OCI-LY1 (cell line): ENCODE measurements around the gene THSD8.
A peak's percentile ranks its signal among the peaks of the same experiment; 100 is the strongest.

Experiments used
- H2AFZ ChIP-seq: fragments of 200-600 bp; sonication (generic), shearing (Covaris generic); 2 replicates; pipeline ENCODE4 v1.6.0; 2014; ENCODE audit warnings: antibody characterized with exemption, mild to moderate bottlenecking, low read length
- H3F3A ChIP-seq: fragments of 200-600 bp; sonication (generic), shearing (Covaris generic); 2 replicates; pipeline ENCODE4 v1.6.0; 2014; ENCODE audit warnings: mild to moderate bottlenecking, antibody characterized with exemption, low read length, moderate library complexity; ENCODE audit not compliant: insufficient read depth
- H3K27ac ChIP-seq: fragments of 200-600 bp; sonication (generic); 2 replicates; pipeline ENCODE4 v1.5.1; 2014; ENCODE audit warnings: low read length, mixed run types, mild to moderate bottlenecking, low read depth; ENCODE audit not compliant: poor library complexity, severe bottlenecking
- H3K27me3 ChIP-seq: fragments of 200-600 bp; sonication (generic); 2 replicates; pipeline ENCODE4 v1.6.0; 2014; ENCODE audit warnings: antibody characterized with exemption, mild to moderate bottlenecking, low read length, moderate library complexity; ENCODE audit not compliant: insufficient read depth
- H3K36me3 ChIP-seq: fragments of 200-600 bp; sonication (generic); 2 replicates; pipeline ENCODE4 v1.6.1; 2014; ENCODE audit warnings: mild to moderate bottlenecking, antibody characterized with exemption, low read length, moderate library complexity, mixed read lengths; ENCODE audit not compliant: insufficient read depth
- H3K4me1 ChIP-seq: fragments of 200-600 bp; sonication (generic); 2 replicates; pipeline ENCODE4 v1.5.1; 2014; ENCODE audit warnings: mild to moderate bottlenecking, low read length, moderate library complexity; ENCODE audit not compliant: insufficient read depth, severe bottlenecking
- H3K4me2 ChIP-seq: fragments of 200-600 bp; sonication (generic), shearing (Covaris generic); 2 replicates; pipeline ENCODE4 v1.6.1; 2014; ENCODE audit warnings: low read length
- H3K4me3 ChIP-seq: fragments of 200-600 bp; sonication (generic); 2 replicates; pipeline ENCODE4 v1.5.1; 2014; ENCODE audit warnings: low read length, low read depth, mild to moderate bottlenecking, mixed read lengths; ENCODE audit not compliant: poor library complexity, severe bottlenecking
- H3K79me2 ChIP-seq: fragments of 200-600 bp; shearing (Covaris generic); 2 replicates; pipeline ENCODE4 v1.6.1; 2016; ENCODE audit warnings: mixed run types, low read length, mixed read lengths; ENCODE audit not compliant: insufficient read depth
- H3K9ac ChIP-seq: fragments of 200-600 bp; sonication (generic), shearing (Covaris generic); 2 replicates; pipeline ENCODE4 v1.6.1; 2014; ENCODE audit warnings: mild to moderate bottlenecking, low read length, mixed read lengths
- H3K9me2 ChIP-seq: fragments of 200-600 bp; sonication (generic), shearing (Covaris generic); 2 replicates; pipeline ENCODE4 v1.6.1; 2014; ENCODE audit warnings: low read depth, mild to moderate bottlenecking, low read length, mixed read lengths
- H3K9me3 ChIP-seq: fragments of 200-600 bp; shearing (Covaris generic); 2 replicates; pipeline ENCODE4 v1.6.1; 2014; ENCODE audit warnings: low read length, mixed read lengths
- H4K20me1 ChIP-seq: fragments of 200-600 bp; sonication (generic), shearing (Covaris generic); 2 replicates; pipeline ENCODE4 v1.6.0; 2016; ENCODE audit warnings: mild to moderate bottlenecking, low read length; ENCODE audit not compliant: insufficient read depth
- CTCF ChIP-seq: fragments of 200-600 bp; sonication (generic), shearing (Covaris generic); IDR thresholded peaks from 2 replicates; pipeline ENCODE4 v1.5.1; 2017; ENCODE audit warnings: mild to moderate bottlenecking, antibody characterized with exemption, low read length, moderate library complexity, mixed read lengths
- EZH2 ChIP-seq: fragments of 200-600 bp; sonication (generic), shearing (Covaris generic); IDR thresholded peaks from 2 replicates; pipeline ENCODE4 v1.8.0; 2017; ENCODE audit warnings: borderline replicate concordance, mixed run types, mild to moderate bottlenecking, antibody characterized with exemption, low read length, moderate library complexity, mixed read lengths

THSD8 gene

GRCh38 chr19:12838886-12839756 lies 37.3 kb downstream of the THSD8 start:
- H3K9me3 ChIP-seq, result no peaks in the 10 kb centered on the region
- peaks cover 31% of the 10 kb centered on the region for H3K36me3 ChIP-seq
- H3K9ac ChIP-seq, result peak overlapping the region; percentile 83
- no peaks in the 10 kb centered on the region for H3K9me2 ChIP-seq
- peak overlapping the region; percentile 75 for H3K27ac ChIP-seq
- H3K4me2 ChIP-seq, result peak overlapping the region; percentile 64
- H3F3A ChIP-seq, result 0 out of 2 replicates have a peak, but pooled peaks cover 7% of the 10 kb centered on the region
- H3K27me3 ChIP-seq, result no peaks in the 10 kb centered on the region
- TF ChIP-seq EZH2, result no peak
- TF ChIP-seq CTCF, result no peak
- peaks cover 56% of the 10 kb centered on the region for H3K4me1 ChIP-seq
- no peaks in the 10 kb centered on the region for H4K20me1 ChIP-seq
- H3K4me3 ChIP-seq, result peak overlapping the region; percentile 81
- H2AFZ ChIP-seq, result no peak overlapping the region
- H3K79me2 ChIP-seq, result no peaks in the 10 kb centered on the region

- H3K9ac ChIP-seq, result no peak overlapping the region
- H3K4me1 ChIP-seq, result peaks cover 43% of the 10 kb centered on the region
- H3K9me3 ChIP-seq, result no peaks in the 10 kb centered on the region
- TF ChIP-seq EZH2 (no peak), CTCF (no peak)
- no peaks in the 10 kb centered on the region for H3K27me3 ChIP-seq
- no peaks in the 10 kb centered on the region for H3K79me2 ChIP-seq
- peaks cover 35% of the 10 kb centered on the region for H3K36me3 ChIP-seq
- H3F3A ChIP-seq, result 0 out of 2 replicates have a peak, but pooled peaks cover 7% of the 10 kb centered on the region
- no peaks in the 10 kb centered on the region for H3K9me2 ChIP-seq
- H3K27ac ChIP-seq, result peak overlapping the region; percentile 75
- no peaks in the 10 kb centered on the region for H4K20me1 ChIP-seq
- no peak overlapping the region for H3K4me3 ChIP-seq
- no peak overlapping the region for H2AFZ ChIP-seq
- peak overlapping the region; percentile 64 for H3K4me2 ChIP-seq
These were observed 38.5 kb downstream of the THSD8 start for GRCh38 chr19:12840091-12841079.

- Histone ChIP-seq H3K36me3 (peaks cover 35% of the 10 kb centered on the region), H3K4me1 (peaks cover 36% of the 10 kb centered on the region), H3F3A (0 out of 2 replicates have a peak, but pooled peaks cover 7% of the 10 kb centered on the region), H3K27ac (no peak overlapping the region), H3K9ac (no peak overlapping the region), H3K9me3 (no peaks in the 10 kb centered on the region), H3K79me2 (no peaks in the 10 kb centered on the region), H4K20me1 (no peaks in the 10 kb centered on the region), H3K9me2 (no peaks in the 10 kb centered on the region), H2AFZ (no peak overlapping the region), H3K4me2 (no peak overlapping the region), H3K27me3 (no peaks in the 10 kb centered on the region), H3K4me3 (no peak overlapping the region)
- TF ChIP-seq CTCF (no peak), EZH2 (no peak)
These were observed 39.2 kb downstream of the THSD8 start for GRCh38 chr19:12841094-12841493.
